ENCODE data around the gene SPECC1L.

DNA sequence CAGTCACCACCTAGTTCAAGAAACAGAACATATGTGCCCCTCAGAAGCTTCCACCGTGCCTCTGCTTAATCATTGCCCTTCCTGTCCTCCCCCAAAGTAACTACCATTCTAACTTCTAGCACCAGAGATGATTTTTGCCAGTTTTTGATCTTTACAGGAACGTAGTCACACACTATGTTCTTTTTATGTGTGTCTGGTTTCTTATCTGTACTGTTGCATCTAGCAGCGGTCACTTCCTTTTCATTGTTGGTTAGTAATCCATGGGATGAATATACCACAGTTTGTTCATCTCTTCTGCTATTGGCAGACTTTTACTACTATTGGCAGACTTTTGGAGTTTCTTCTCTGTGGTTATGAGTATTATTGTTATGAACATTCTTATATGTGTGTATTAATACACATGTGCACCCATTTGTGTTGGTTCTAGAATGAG lies 34.6 kb downstream of the SPECC1L start:
- no peak for TF ChIP-seq POLR2A (IDR thresholded peaks at IDR 0.05)
- TF ChIP-seq, protein P1, sequence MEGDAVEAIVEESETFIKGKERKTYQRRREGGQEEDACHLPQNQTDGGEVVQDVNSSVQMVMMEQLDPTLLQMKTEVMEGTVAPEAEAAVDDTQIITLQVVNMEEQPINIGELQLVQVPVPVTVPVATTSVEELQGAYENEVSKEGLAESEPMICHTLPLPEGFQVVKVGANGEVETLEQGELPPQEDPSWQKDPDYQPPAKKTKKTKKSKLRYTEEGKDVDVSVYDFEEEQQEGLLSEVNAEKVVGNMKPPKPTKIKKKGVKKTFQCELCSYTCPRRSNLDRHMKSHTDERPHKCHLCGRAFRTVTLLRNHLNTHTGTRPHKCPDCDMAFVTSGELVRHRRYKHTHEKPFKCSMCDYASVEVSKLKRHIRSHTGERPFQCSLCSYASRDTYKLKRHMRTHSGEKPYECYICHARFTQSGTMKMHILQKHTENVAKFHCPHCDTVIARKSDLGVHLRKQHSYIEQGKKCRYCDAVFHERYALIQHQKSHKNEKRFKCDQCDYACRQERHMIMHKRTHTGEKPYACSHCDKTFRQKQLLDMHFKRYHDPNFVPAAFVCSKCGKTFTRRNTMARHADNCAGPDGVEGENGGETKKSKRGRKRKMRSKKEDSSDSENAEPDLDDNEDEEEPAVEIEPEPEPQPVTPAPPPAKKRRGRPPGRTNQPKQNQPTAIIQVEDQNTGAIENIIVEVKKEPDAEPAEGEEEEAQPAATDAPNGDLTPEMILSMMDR (IDR thresholded peaks at IDR 0.05): no peak

Data from stomach (tissue), 4 donors.